Occipital lobe (tissue), 2 donors: ENCODE data around the gene CBL. TPM values are rescaled to one million over a fixed set of nuclear protein-coding genes. Genes with fewer than 3 reads are reported as not detected.
"Not testable (repeated sequence)": the region's sequence is repeated elsewhere in the genome, so short reads cannot be mapped to it uniquely, and the experiment has no call there.

ENCODE experiments used
- DNase-seq: peaks from one replicate; lab custom pipeline; 2025; lab: John Stamatoyannopoulos, UW
- total RNA-seq: library from RNA; depleted of rRNA; stranded (reverse); fragments of >200 nt; gene quantifications from one replicate; pipeline ENCODE4 v1.2.3, GENCODE V29; 2014

CBL gene
- total RNA-seq, 1 donor from 2014 or later = 12.0 TPM

DNA sequence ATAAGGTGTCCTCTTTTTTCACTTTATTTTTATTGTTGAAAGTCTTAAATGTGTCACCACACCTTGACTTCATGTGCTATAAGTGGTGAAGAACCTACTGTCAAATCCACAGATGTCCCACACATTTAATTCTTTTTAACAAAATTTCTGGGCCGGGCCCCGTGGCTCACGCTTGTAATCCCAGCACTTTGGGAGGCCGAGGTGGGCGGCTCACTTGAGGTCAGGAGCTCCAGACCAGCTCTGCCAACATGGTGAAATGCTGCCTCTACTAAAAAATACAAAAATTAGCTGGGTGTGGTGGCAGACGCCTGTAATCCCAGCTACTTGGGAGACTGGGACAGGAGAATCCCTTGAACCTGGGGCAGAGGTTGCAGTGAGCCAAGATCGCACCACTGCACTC is 3.0 kb downstream of the CBL start:
- DNase-seq = no peak

DNA sequence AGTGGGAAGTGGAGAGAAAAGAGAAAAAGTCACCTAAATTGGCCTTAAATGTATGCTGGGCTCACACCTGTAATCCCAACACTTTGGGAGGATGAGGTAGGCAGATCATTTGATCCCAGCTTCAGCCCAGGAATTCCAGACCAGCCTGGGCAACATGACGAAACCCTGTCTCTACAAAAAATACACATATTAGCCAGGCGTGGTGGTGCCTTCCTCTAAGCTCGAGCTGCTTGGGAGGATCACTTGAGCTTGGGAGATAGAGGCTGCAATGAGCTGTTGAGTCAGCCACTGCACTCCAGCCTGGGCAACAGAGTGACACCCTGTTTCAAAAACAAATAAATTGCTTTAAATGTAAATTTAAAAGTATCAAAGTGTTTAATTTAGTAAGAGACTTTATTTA is 3.9 kb downstream of the CBL start:
- no peak for DNase-seq

DNA sequence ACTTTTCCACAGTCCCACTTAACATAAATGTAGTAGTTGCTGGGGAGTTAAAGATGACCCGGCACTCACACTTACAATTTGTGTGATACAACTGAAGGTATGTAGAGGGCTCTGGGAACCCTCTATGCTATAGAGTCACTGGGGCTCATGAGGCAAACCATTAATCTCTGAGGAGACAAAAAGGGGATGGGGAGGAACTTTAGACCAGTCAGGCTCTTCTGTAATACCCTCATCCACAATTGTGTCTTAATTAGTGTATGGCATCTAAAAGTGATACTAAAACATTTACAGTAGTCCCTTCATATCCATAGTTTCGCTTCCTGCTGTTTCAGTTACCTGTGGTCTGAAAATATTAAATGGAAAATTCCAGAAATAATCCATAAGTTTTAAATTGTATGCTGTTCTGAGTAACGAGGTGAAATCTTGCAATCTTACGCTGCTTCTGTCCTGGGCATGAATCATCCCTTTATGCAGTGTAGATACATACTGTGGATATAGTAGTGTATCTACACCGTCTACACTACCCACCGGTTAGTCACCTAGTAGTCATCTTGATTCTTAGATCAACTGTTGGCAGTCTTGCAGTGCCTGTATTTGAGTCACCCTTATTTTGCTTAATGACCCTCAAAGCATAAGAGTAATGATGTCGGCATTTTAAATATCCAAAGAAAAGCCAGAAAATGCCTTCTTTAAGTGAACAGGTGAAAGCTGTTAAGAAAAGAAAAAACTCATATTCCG is 12.2 kb downstream of the CBL start:
- no peak for DNase-seq

- DNase-seq = no peak
Measured at GRCh38 chr11:119222308-119222707, 16.2 kb downstream of the CBL start.

DNA sequence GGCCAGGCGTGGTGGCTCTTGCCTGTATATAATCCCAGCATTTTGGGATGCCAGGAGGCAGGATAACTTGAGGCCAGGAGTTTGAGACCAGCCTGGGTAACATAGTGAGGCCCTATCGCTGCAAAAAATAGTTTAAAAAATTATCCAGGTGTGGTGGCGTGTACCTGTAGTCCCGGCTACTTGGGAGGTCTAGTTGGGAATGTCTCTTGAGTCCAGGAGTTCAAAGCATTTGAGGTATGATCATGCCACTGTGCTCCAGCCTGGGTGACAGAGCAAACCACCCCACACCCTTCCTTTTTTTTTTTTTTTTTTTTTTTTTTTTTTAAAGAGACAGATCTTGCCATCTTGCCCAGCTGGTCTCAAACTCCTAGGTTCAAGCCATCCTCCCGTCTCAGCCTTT is 16.8 kb downstream of the CBL start:
- no peak for DNase-seq

- DNase-seq = no peak
Measured at GRCh38 chr11:119223856-119224255, 17.7 kb downstream of the CBL start.

- DNase-seq = not testable (repeated sequence)
Measured at GRCh38 chr11:119228535-119229287, 22.6 kb downstream of the CBL start.

DNA sequence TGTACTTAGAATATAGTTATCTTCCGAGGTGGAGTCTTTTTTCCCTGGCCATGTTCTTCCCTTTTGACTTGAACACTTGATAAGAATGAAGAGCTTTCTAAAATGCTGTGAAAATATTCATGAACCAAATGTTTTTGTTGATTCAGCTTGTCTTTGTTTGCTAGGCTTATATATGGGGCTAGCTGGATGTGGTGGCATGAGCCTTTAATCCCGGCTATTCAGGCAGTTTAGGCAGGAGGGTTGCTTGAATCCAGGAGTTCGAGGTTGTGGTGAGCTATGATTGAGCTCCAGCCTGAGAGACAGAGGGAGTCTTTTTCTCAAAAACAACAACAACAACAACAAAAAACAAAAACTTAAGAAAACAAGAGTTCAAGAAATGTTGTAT is 23.1 kb downstream of the CBL start:
- DNase-seq = no peak

- no peak for DNase-seq
Measured at GRCh38 chr11:119229741-119230140, 23.6 kb downstream of the CBL start.

DNA sequence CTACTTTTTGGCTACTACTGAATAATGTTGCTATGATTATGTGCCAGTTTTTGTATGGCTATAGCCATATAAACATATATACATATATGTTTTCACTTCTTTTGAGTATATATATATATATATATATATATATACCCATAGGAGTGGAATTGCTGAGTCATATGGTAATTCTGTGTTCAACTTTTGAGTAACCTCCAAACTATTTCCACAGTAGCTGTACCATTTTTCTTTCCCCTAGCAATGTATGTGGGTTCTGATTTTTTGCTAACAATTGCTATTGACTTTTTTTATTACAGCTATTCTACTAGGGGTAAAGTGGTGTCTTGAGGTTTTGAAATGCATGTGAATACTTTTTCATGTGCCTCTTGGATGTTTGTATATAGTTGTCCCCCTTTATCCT is 30.4 kb downstream of the CBL start:
- no peak for DNase-seq

- DNase-seq = no peak
Measured at GRCh38 chr11:119236891-119237290, 30.8 kb downstream of the CBL start.

GRCh38 chr11:119237515-119237914 is 31.4 kb downstream of the CBL start:
- no peak for DNase-seq

GRCh38 chr11:119248750-119249670 is 42.9 kb downstream of the CBL start:
- no peak for DNase-seq

DNA sequence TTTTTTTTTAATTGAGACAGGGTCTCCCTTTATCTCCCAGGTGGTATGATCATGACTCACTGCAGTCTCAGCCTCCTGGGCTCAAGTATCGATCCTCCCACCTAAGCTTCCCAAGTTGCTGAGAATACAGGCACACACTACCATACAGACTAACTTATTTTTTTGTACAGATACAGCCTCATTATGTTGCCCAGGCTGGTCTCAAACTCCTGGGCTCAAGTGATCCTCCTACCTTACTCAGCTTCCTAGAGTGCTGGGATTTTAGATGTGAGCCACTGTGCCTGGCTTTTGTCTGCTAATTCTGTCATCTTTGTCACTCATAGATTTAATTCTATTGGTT is 43.5 kb downstream of the CBL start:
- no peak for DNase-seq

DNA sequence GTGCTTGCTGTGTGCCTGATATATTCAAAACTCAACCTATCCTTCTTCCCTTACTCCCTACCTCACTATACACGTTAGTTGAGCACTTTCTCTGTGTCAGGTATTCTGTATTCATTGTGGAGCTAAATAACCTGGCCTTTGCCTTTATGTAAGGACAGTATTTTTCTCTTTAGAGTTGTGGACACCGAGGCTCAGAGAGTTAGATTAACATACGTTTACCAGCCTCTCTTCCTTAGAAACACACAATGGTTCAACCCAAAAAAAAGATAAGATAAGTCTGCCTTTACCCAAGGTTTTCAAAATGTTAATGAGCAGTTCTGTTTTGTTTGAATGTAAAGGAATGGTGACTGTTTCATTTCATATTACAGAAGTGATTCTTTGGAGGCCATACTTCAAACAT is 45.0 kb downstream of the CBL start:
- DNase-seq = no peak

DNA sequence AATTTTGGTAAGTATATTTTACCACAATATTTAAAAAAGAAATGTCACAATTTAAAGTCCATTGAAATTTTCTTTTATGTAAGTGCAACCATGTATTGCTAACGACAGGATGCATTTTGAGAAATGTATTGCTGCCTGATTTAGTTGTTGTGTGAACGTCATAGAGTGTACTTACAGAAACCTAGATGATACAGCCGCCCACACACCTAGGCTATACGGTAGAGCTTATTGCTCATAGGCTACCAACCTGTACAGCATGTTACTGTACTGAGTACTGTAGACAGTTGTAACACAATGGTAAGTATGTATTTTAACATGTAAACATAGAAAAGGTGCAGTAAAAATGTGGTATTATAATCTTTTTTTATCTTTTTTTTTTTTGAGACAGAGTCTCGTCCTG is 48.1 kb downstream of the CBL start:
- no peak for DNase-seq

DNA sequence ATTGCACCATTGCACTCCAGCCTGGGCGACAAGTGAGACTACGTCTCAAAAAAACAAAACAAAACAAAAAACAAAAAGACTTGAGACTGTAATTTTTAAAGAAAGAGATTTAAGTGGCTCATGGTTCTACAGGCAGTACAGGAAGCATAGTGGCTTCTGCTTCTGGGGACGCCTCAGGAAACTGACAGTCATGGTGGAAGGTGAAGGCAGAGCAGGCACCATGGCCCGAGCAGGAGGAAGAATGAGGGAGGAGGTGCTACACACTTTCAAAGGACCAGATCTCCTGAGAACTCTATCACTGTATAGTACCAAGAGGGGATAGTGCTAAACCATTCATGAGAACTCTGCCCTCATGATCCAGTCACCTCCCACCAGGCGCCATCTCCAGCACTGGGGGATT is 52.0 kb downstream of the CBL start:
- no peak for DNase-seq

DNA sequence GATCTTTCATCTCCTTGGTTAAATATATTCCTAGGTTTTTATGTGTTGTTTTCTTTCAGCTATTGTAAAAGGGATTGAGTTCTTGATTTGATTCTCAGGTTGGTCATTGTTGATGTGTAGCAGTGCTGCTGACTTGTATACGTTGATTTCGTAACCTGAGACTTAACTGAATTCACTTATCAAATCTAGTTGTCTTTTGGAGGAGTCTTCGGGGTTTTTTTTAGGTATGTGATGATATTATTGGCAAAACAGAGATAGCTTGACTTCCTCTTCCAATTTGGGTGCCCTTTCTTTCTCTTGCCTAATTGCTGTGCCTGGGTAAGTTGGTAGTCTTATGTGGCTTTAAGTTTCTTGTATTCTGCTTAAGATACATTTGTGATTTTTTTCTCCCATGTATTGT is 52.8 kb downstream of the CBL start:
- no peak for DNase-seq

GRCh38 chr11:119262668-119263351 is 56.7 kb downstream of the CBL start:
- DNase-seq = no peak

DNA sequence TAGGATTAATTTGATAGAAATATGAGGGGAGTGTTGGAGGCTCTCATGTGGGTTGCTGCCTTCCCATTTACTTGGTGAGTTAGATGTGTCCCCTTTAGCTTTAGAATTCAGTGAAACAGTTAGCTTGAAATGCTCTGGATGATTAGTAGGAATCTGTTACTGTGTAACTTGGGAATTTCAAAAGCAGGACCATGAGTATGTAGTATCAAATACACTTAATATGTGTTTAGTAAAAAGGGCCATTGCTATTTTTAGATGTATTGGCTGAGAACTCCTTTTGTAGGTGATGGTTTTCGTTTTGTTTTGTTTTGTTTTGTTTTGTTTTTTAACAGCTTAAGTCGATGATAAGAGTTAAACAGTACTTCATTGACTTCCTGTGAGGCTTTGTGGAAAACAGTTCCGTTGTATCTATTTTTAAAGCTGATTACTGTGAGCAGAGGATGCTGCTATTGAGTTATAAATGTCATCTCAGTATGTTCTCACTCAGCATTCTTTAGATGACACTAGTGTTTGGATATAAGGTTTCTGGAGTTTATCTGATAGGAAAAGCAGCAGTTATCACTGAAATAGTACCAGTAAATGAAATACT is 57.3 kb downstream of the CBL start:
- DNase-seq = no peak

DNA sequence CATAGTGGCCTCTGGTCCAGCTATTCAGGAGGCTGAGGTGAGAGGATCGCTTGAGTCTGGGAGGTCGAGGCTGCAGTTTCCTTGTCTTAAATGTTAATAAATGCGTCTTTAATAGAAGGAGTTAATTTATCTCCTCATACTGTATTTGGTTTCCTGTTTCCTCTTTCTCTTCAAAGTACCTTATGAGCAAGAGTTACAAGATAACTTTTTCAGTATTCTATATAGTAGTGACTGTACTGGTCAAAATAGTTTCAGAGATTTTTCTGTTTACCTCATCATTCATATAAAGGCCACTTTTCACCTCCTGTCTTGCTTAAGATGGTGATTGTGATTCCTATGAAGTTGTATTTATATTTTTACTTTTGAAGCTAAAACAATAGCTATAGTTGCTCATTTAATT is 59.9 kb downstream of the CBL start:
- DNase-seq = no peak
